GM19035 (cell line): Measurements from ENCODE around the gene CTBP1.

Experiments
- ATAC-seq: cut with Tn5 transposase; IDR thresholded peaks from one replicate; pipeline ENCODE4 v1.9.1; 2021; ENCODE audit not compliant: unreplicated experiment

CTBP1 gene

GRCh38 chr4:1250921-1251772, 2.2 kb upstream of the CTBP1 start:
- ATAC-seq, result no peak

- no peak for ATAC-seq
Measured at GRCh38 chr4:1250527-1250812, 1.5 kb upstream of the CTBP1 start.

GRCh38 chr4:1249731-1250526, 999 bp upstream of the CTBP1 start:
- ATAC-seq, result peak; percentile 4

- ATAC-seq, result peak; percentile 55
Measured at GRCh38 chr4:1249148-1249730, 309 bp upstream of the CTBP1 start.

- ATAC-seq, result peak; percentile 20
Measured at GRCh38 chr4:1247864-1248244, 1.1 kb downstream of the CTBP1 start.

- ATAC-seq, result no peak
Measured at GRCh38 chr4:1246901-1247863, 1.7 kb downstream of the CTBP1 start.

GRCh38 chr4:1246111-1246881, 2.6 kb downstream of the CTBP1 start:
- no peak for ATAC-seq

- no peak for ATAC-seq
Measured at GRCh38 chr4:1245481-1246051, 3.4 kb downstream of the CTBP1 start.

- no peak for ATAC-seq
Measured at GRCh38 chr4:1244978-1245471, 3.9 kb downstream of the CTBP1 start.

GRCh38 chr4:1244081-1244977, 4.6 kb downstream of the CTBP1 start:
- no peak for ATAC-seq

GRCh38 chr4:1243451-1244080, 5.4 kb downstream of the CTBP1 start:
- ATAC-seq, result no peak

- no peak for ATAC-seq
Measured at GRCh38 chr4:1242506-1243450, 6.2 kb downstream of the CTBP1 start.

- ATAC-seq, result no peak
Measured at GRCh38 chr4:1241936-1242505, 6.9 kb downstream of the CTBP1 start.

GRCh38 chr4:1241466-1241935, 7.4 kb downstream of the CTBP1 start:
- ATAC-seq, result no peak

GRCh38 chr4:1240721-1241465, 8.0 kb downstream of the CTBP1 start:
- no peak for ATAC-seq

GRCh38 chr4:1239950-1240307, 9.0 kb downstream of the CTBP1 start:
- no peak for ATAC-seq
